Liver (tissue), 9 donors: ENCODE results near the gene PITHD1. TPM values are rescaled to one million over a fixed set of nuclear protein-coding genes. Genes with fewer than 3 reads are reported as not detected.

ENCODE experiments used
- DNase-seq: peaks from one replicate; pipeline ENCODE4 v3.0.0-alpha.2; 2017; ENCODE audit warnings: low spot score
- H3K27ac ChIP-seq, 2 donors: one replicate each; pipeline ENCODE4 v1.7.0; 2013; ENCODE audit warnings: inconsistent platforms in 2 of 2, low read length in 2 of 2, control low read depth in 1 of 2, low read depth in 1 of 2, mild to moderate bottlenecking in 1 of 2
- H3K27me3 ChIP-seq, 4 donors: one replicate each; pipeline versions ENCODE4 v1.6.1 to v1.7.0; 2013; ENCODE audit warnings: low read length in 3 of 4, inconsistent platforms in 1 of 4, mild to moderate bottlenecking in 1 of 4, moderate library complexity in 1 of 4; ENCODE audit not compliant: control insufficient read depth in 4 of 4, insufficient read depth in 4 of 4
- H3K36me3 ChIP-seq, 4 donors: one replicate each; pipeline versions ENCODE4 v1.6.1 to v1.7.0; 2013; ENCODE audit warnings: low read length in 3 of 4, mild to moderate bottlenecking in 3 of 4, low read depth in 1 of 4, moderate library complexity in 1 of 4; ENCODE audit not compliant: control insufficient read depth in 4 of 4, insufficient read depth in 3 of 4
- H3K4me1 ChIP-seq, 4 donors: one replicate each; pipeline versions ENCODE4 v1.6.1 to v1.7.0; 2013; ENCODE audit warnings: low read length in 3 of 4, mild to moderate bottlenecking in 3 of 4, moderate library complexity in 1 of 4; ENCODE audit not compliant: control insufficient read depth in 4 of 4, insufficient read depth in 4 of 4
- H3K4me3 ChIP-seq, 3 donors: one replicate each; pipeline versions ENCODE4 v1.6.1 to v1.7.0; 2013; ENCODE audit warnings: low read length in 3 of 3, control low read depth in 1 of 3, low read depth in 1 of 3, mild to moderate bottlenecking in 1 of 3
- H3K9ac ChIP-seq, 2 donors: one replicate each; pipeline ENCODE4 v1.7.0; 2013; ENCODE audit warnings: low read length in 2 of 2, mild to moderate bottlenecking in 2 of 2, moderate library complexity in 2 of 2, control low read depth in 1 of 2, low read depth in 1 of 2
- H3K9me3 ChIP-seq, 4 donors: one replicate each; pipeline versions ENCODE4 v1.6.1 to v1.7.0; 2013; ENCODE audit warnings: low read length in 3 of 4; ENCODE audit not compliant: control insufficient read depth in 4 of 4
- EGR1 ChIP-seq, 2 donors: IDR thresholded peaks; 2 replicates each; pipeline ENCODE4 v1.6.1; 2016 to 2018; ENCODE audit warnings: antibody characterized with exemption in 2 of 2, low read depth in 2 of 2
- FOXA1 ChIP-seq: IDR thresholded peaks from 2 replicates; pipeline ENCODE4 v1.6.1; 2016; ENCODE audit warnings: antibody characterized with exemption
- FOXA2 ChIP-seq: IDR thresholded peaks from 2 replicates; pipeline ENCODE4 v1.6.1; 2016; ENCODE audit warnings: antibody characterized with exemption
- GABPA ChIP-seq, 2 donors: IDR thresholded peaks in 1 of 2; conservative IDR thresholded peaks in 1 of 2; 2 replicates each; pipeline ENCODE4 v1.6.1; 2016; ENCODE audit warnings: antibody characterized with exemption in 2 of 2, mild to moderate bottlenecking in 1 of 2, moderate library complexity in 1 of 2
- HNF4A ChIP-seq, 2 donors: conservative IDR thresholded peaks; 2 replicates each; pipeline ENCODE4 v1.6.1; 2016; ENCODE audit warnings: antibody characterized with exemption in 2 of 2, mild to moderate bottlenecking in 2 of 2
- HNF4G ChIP-seq: IDR thresholded peaks from 2 replicates; pipeline ENCODE4 v1.6.1; 2016; ENCODE audit warnings: antibody characterized with exemption
- JUND ChIP-seq, 2 donors: IDR thresholded peaks; 2 replicates each; pipeline ENCODE4 v1.6.1; 2016; ENCODE audit warnings: antibody characterized with exemption in 2 of 2
- MAX ChIP-seq: IDR thresholded peaks from 2 replicates; pipeline ENCODE4 v1.6.1; 2016; ENCODE audit warnings: antibody characterized with exemption
- NR2F2 ChIP-seq: IDR thresholded peaks from 2 replicates; pipeline ENCODE4 v1.6.1; 2016; ENCODE audit warnings: antibody characterized with exemption
- RAD21 ChIP-seq, 2 donors: IDR thresholded peaks; 2 replicates each; pipeline ENCODE4 v1.6.1; 2016; ENCODE audit warnings: antibody characterized with exemption in 2 of 2, mild to moderate bottlenecking in 2 of 2
- RXRA ChIP-seq, 2 donors: IDR thresholded peaks; 2 replicates each; pipeline ENCODE4 v1.6.1; 2017 to 2018; ENCODE audit warnings: antibody characterized with exemption in 2 of 2, mild to moderate bottlenecking in 1 of 2
- SP1 ChIP-seq: IDR thresholded peaks from 2 replicates; pipeline ENCODE4 v1.6.1; 2018; ENCODE audit warnings: antibody characterized with exemption, mild to moderate bottlenecking
- TAF1 ChIP-seq: conservative IDR thresholded peaks from 2 replicates; pipeline ENCODE4 v1.6.1; 2016; ENCODE audit warnings: antibody characterized with exemption, mild to moderate bottlenecking
- YY1 ChIP-seq: IDR thresholded peaks from 2 replicates; pipeline ENCODE4 v1.6.1; 2016; ENCODE audit warnings: antibody characterized with exemption, mild to moderate bottlenecking
- WGBS: extraction: QIAGEN DNeasy Blood & Tissue Kit; methylation state at CpG from one replicate; pipeline ENCODE4 v1.1.7; 2013; 5-methylcytosine and 5-hydroxymethylcytosine counted together
- polyA plus RNA-seq, 2 donors: library from polyadenylated mRNA; stranded (reverse) in 1 of 2; unstranded in 1 of 2; fragments of 200-250 nt in 1 of 2; fragments of >200 nt in 1 of 2; fragmentation: Nextera tagmentation in 1 of 2; extraction: Ambion mirVana in 1 of 2; gene quantifications; one replicate each; pipeline versions ENCODE4 v1.2.1 to v1.2.3, GENCODE V29; 2013 to 2015
- total RNA-seq, 2 donors: library from RNA; depleted of rRNA; stranded (reverse); fragments of >200 nt; gene quantifications; one replicate each; pipeline ENCODE4 v1.2.3, GENCODE V29; 2014
- TF ChIP-seq, protein P1 (sequence below): IDR thresholded peaks from 2 replicates; pipeline ENCODE4 v1.6.1; 2016; ENCODE audit warnings: antibody characterized with exemption, mild to moderate bottlenecking
- TF ChIP-seq, protein P2 (sequence below): fragments of 150-350 bp; IDR thresholded peaks from 2 replicates; pipeline ENCODE4 v1.5.1; 2017; ENCODE audit warnings: improper control_type of control experiment, low read depth, low read length; ENCODE audit not compliant: missing input control
- TF ChIP-seq, protein P3 (sequence below): IDR thresholded peaks from 2 replicates; pipeline ENCODE4 v1.6.1; 2016; ENCODE audit warnings: antibody characterized with exemption
- TF ChIP-seq, protein P4 (sequence below): IDR thresholded peaks from 2 replicates; pipeline ENCODE4 v1.6.1; 2016; ENCODE audit warnings: antibody characterized with exemption
- donor health status: healthy.
- donor health status: healthy.
- donor health status: healthy.
- donor health status: healthy.
- donor health status: healthy.

PITHD1 gene
- total and polyA plus RNA-seq, 4 donors = 17.1 to 86.4 (median 24.8) TPM

DNA sequence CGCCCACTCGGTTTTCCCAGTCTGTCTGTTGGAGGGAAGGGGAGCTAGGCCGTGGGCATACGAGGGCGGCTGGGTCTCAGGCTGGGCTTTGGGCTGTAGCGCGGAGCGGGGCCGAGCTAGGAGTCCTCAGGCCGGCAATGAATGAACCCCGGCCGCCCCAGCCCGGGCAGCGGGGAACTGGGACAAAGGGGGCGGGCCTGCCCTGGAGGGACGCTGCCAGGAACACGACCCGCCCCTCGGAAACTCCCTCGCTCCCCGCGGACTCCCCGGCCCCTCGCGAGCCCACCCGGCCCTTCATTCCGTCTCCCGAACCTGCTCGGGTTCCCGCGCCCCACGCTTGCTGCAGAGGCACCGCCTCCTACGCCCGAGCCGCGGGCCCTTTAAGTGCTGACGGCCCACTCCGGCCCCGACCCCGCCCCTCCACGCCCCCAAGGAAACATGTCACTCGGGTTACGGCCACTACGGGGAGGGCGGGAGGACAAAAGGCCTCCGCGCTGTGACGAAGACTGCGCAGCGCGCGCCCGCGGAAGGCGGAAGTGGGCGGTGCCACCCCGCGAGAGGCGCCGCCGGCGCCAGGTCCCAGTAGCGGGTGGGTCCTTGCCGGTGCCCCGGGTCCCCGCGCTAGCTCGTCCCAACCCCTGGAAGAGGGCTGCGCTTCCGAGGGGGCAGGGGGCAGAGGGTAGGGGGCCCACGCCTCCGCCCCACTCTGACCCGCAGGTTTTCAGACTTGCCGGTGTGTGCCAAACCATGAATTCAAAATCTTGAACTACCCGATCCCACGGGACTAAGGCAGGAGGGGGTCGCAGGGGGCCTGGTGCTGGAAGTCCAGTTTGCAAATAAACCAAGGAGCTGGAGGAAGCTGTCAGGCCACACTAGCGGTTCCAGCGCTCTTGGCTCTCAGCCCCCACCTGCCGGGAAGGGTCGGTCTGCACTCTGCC lies 22.5 kb downstream of the PITHD1 start, which contains the start of gene GALE:
Gene GALE (minus strand): TSS at position 355 of the 938 bp plus-strand sequence. CDS start 1,747 bp downstream, outside the sequence.
- H3K4me1 ChIP-seq = peaks cover 12 to 50% (median 45%) of the 10 kb centered on the region in 4 donors
- no peaks in the 10 kb centered on the region for H3K9me3 ChIP-seq
- no peaks in the 10 kb centered on the region for H3K27me3 ChIP-seq
- DNase-seq = peak; percentile 99
- H3K9ac ChIP-seq = peak within 1 kb of the TSS; percentile 62 to 96
- peak within 1 kb of the TSS; percentile 99 to 100 for H3K27ac ChIP-seq
- H3K36me3 ChIP-seq = peaks cover 5 to 29% (median 8%) of the 10 kb centered on the region in 4 donors
- peak in 1 of 2 donors; percentile 11 for TF ChIP-seq JUND (IDR thresholded peaks at IDR 0.05)
- TF ChIP-seq, protein P1, sequence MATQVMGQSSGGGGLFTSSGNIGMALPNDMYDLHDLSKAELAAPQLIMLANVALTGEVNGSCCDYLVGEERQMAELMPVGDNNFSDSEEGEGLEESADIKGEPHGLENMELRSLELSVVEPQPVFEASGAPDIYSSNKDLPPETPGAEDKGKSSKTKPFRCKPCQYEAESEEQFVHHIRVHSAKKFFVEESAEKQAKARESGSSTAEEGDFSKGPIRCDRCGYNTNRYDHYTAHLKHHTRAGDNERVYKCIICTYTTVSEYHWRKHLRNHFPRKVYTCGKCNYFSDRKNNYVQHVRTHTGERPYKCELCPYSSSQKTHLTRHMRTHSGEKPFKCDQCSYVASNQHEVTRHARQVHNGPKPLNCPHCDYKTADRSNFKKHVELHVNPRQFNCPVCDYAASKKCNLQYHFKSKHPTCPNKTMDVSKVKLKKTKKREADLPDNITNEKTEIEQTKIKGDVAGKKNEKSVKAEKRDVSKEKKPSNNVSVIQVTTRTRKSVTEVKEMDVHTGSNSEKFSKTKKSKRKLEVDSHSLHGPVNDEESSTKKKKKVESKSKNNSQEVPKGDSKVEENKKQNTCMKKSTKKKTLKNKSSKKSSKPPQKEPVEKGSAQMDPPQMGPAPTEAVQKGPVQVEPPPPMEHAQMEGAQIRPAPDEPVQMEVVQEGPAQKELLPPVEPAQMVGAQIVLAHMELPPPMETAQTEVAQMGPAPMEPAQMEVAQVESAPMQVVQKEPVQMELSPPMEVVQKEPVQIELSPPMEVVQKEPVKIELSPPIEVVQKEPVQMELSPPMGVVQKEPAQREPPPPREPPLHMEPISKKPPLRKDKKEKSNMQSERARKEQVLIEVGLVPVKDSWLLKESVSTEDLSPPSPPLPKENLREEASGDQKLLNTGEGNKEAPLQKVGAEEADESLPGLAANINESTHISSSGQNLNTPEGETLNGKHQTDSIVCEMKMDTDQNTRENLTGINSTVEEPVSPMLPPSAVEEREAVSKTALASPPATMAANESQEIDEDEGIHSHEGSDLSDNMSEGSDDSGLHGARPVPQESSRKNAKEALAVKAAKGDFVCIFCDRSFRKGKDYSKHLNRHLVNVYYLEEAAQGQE = peak; percentile 40
- TF ChIP-seq TAF1 = no peak
- TF ChIP-seq, protein P2, sequence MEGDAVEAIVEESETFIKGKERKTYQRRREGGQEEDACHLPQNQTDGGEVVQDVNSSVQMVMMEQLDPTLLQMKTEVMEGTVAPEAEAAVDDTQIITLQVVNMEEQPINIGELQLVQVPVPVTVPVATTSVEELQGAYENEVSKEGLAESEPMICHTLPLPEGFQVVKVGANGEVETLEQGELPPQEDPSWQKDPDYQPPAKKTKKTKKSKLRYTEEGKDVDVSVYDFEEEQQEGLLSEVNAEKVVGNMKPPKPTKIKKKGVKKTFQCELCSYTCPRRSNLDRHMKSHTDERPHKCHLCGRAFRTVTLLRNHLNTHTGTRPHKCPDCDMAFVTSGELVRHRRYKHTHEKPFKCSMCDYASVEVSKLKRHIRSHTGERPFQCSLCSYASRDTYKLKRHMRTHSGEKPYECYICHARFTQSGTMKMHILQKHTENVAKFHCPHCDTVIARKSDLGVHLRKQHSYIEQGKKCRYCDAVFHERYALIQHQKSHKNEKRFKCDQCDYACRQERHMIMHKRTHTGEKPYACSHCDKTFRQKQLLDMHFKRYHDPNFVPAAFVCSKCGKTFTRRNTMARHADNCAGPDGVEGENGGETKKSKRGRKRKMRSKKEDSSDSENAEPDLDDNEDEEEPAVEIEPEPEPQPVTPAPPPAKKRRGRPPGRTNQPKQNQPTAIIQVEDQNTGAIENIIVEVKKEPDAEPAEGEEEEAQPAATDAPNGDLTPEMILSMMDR = no peak
- TF ChIP-seq YY1 = peak; percentile 82
- no peak for TF ChIP-seq FOXA1
- TF ChIP-seq FOXA2 = no peak
- peak; percentile 49 to 59 for TF ChIP-seq RXRA (IDR thresholded peaks at IDR 0.05)
- peak; percentile 68 for TF ChIP-seq SP1
- TF ChIP-seq NR2F2 = peak; percentile 32
- peak; percentile 63 to 86 for TF ChIP-seq EGR1 (IDR thresholded peaks at IDR 0.05; ENCODE audit: low read depth in 2 of 2)
- TF ChIP-seq, protein P3, sequence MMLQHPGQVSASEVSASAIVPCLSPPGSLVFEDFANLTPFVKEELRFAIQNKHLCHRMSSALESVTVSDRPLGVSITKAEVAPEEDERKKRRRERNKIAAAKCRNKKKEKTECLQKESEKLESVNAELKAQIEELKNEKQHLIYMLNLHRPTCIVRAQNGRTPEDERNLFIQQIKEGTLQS = no peak
- peak in 1 of 2 donors; percentile 27 for TF ChIP-seq RAD21 (IDR thresholded peaks at IDR 0.05)
- TF ChIP-seq GABPA (IDR thresholded peaks at IDR 0.05 in 1 of 2, conservative IDR thresholded peaks at IDR 0.05 in 1 of 2) = peak in 1 of 2 donors; percentile 88
- TF ChIP-seq, protein P4, sequence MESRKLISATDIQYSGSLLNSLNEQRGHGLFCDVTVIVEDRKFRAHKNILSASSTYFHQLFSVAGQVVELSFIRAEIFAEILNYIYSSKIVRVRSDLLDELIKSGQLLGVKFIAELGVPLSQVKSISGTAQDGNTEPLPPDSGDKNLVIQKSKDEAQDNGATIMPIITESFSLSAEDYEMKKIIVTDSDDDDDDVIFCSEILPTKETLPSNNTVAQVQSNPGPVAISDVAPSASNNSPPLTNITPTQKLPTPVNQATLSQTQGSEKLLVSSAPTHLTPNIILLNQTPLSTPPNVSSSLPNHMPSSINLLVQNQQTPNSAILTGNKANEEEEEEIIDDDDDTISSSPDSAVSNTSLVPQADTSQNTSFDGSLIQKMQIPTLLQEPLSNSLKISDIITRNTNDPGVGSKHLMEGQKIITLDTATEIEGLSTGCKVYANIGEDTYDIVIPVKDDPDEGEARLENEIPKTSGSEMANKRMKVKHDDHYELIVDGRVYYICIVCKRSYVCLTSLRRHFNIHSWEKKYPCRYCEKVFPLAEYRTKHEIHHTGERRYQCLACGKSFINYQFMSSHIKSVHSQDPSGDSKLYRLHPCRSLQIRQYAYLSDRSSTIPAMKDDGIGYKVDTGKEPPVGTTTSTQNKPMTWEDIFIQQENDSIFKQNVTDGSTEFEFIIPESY = peak; percentile 81
- peak; percentile 24 to 47 for TF ChIP-seq HNF4A (conservative IDR thresholded peaks at IDR 0.05)
- peak; percentile 71 for TF ChIP-seq MAX
- no peak for TF ChIP-seq HNF4G
- WGBS = under 1% methylated on average over 82 of the region's 82 CpGs
- peak within 1 kb of the TSS; percentile 80 to 91 (median 80) for H3K4me3 ChIP-seq
